Stimulated activated CD8-positive, alpha-beta memory T cell treated with anti-CD3 and anti-CD28 coated beads, Interleukin-2, amount 100 ng/mL, for 48 hours (primary cell): ENCODE results near the gene BPIFB1.

Experiments
- DNase-seq, 2 donors: peaks; one replicate each; pipeline ENCODE4 v3.0.0-alpha.2; 2020; ENCODE audit warnings: low read depth in 2 of 2

The BPIFB1 gene

GRCh38 chr20:33291830-33292355, 8.9 kb downstream of the BPIFB1 start:
- peak; percentile 54 to 57 for DNase-seq

- DNase-seq = no peak
These were observed 13.2 kb downstream of the BPIFB1 start for GRCh38 chr20:33296206-33296605.

GRCh38 chr20:33298391-33298790, 15.4 kb downstream of the BPIFB1 start:
- DNase-seq = no peak

GRCh38 chr20:33299111-33299603, 16.1 kb downstream of the BPIFB1 start:
- peak; percentile 54 to 63 for DNase-seq

- no peak for DNase-seq
These were observed 18.3 kb downstream of the BPIFB1 start for GRCh38 chr20:33301192-33301930.

- DNase-seq = no peak
These were observed 20.6 kb downstream of the BPIFB1 start for GRCh38 chr20:33303595-33303994.

- DNase-seq = no peak
These were observed 21.0 kb downstream of the BPIFB1 start for GRCh38 chr20:33304046-33304445.

- DNase-seq = no peak
These were observed 22.6 kb downstream of the BPIFB1 start for GRCh38 chr20:33305589-33306057.

- no peak for DNase-seq
These were observed 23.2 kb downstream of the BPIFB1 start for GRCh38 chr20:33306228-33306627.

GRCh38 chr20:33306807-33307206, 23.8 kb downstream of the BPIFB1 start:
- DNase-seq = no peak

GRCh38 chr20:33308668-33309067, 25.7 kb downstream of the BPIFB1 start:
- no peak for DNase-seq

GRCh38 chr20:33309631-33310030, 26.6 kb downstream of the BPIFB1 start:
- no peak for DNase-seq

- DNase-seq = no peak
These were observed 27.4 kb downstream of the BPIFB1 start for GRCh38 chr20:33310327-33310899.

- DNase-seq = no peak
These were observed 28.0 kb downstream of the BPIFB1 start for GRCh38 chr20:33311011-33311410.

- DNase-seq = no peak
These were observed 29.0 kb downstream of the BPIFB1 start for GRCh38 chr20:33311996-33312395.

- DNase-seq = no peak
These were observed 29.6 kb downstream of the BPIFB1 start for GRCh38 chr20:33312583-33312982.

GRCh38 chr20:33313686-33314314, 30.8 kb downstream of the BPIFB1 start:
- DNase-seq = no peak

GRCh38 chr20:33316343-33316742, 33.3 kb downstream of the BPIFB1 start:
- no peak for DNase-seq

GRCh38 chr20:33316958-33317357, 33.9 kb downstream of the BPIFB1 start:
- DNase-seq = no peak

- no peak for DNase-seq
These were observed 34.5 kb downstream of the BPIFB1 start for GRCh38 chr20:33317424-33318095.

- no peak for DNase-seq
These were observed 35.0 kb downstream of the BPIFB1 start for GRCh38 chr20:33318096-33318429.

GRCh38 chr20:33320006-33320405, 37.0 kb downstream of the BPIFB1 start:
- no peak for DNase-seq
